HFF-Myc (cell line): ENCODE measurements around the gene CDH12.

Experiments used
- DNase-seq: peaks from one replicate; pipeline ENCODE4 v3.0.0-alpha.2; 2011; ENCODE audit warnings: low read depth; ENCODE audit errors: extremely low read depth
- H3K4me3 ChIP-seq: replicated peaks from 2 replicates; pipeline ENCODE4 v1.5.1; 2011; ENCODE audit warnings: low read depth, mild to moderate bottlenecking, control low read depth, low read length
- CTCF ChIP-seq: IDR thresholded peaks from 2 replicates; pipeline ENCODE4 v1.5.1; 2012; ENCODE audit warnings: mild to moderate bottlenecking, low read depth, low read length, control low read depth; ENCODE audit errors: missing control alignments

CDH12 gene

GRCh38 chr5:21918451-21918850 is 934.7 kb downstream of the CDH12 start:
- DNase-seq: no peak
- TF ChIP-seq CTCF: no peak

DNA sequence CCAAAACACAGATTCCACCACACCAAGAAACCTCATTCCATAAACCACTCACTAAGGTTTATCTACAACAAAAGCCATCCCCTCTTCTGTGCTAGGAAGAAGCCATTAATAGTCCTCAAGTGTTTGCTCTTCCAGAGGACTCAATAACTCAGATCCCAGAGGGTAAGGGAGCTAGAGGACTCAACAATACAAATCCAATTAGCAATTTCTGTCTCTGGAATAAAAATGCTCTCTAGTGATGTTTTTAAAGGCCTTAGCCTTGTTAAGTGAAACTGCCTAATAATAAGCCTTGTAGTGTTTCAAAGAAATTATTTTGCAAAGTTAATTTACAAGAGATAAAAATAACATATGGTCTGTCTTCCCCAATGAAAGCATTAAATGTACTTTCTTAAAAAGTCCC is 942.4 kb downstream of the CDH12 start:
- no peak for TF ChIP-seq CTCF
- H3K4me3 ChIP-seq: no peak overlapping the region

More at GRCh38 chr5:21918451-21918850, 934.7 kb downstream of the CDH12 start:
- H3K4me3 ChIP-seq: no peak overlapping the region

DNA sequence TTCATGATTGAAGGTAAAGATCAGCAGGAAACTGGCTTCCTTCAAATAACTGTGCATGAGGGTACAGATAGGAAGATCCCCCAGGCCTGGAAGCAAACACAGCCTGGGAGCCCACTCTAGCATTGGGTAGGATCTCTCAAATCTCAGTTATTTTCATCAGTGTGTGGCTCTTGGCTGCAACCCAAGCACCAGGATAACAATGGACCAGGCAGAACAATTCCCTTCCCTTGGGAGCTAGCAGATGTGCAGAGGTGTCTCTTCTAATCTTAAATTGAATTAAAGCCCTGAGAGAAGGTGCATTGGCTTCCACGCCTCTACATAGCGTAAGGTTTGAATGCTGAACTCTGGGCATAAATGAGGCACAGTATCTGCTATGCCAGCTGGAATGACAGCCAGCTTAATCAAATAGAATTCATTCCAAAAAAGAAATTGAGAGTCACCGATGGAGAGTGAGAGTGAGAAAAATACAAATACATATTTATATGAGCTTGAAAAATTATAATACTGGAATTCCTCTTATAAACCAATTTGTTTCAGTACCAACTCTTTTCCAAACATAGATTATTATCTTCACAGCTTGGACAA is 957.3 kb downstream of the CDH12 start:
- no peak for DNase-seq
- TF ChIP-seq CTCF: no peak
- H3K4me3 ChIP-seq: no peak overlapping the region

More for the DNA sequence above, 942.4 kb downstream of the CDH12 start:
- DNase-seq: no peak

GRCh38 chr5:21893161-21893560 is 960.0 kb downstream of the CDH12 start:
- H3K4me3 ChIP-seq: no peak overlapping the region
- TF ChIP-seq CTCF: no peak
- no peak for DNase-seq

DNA sequence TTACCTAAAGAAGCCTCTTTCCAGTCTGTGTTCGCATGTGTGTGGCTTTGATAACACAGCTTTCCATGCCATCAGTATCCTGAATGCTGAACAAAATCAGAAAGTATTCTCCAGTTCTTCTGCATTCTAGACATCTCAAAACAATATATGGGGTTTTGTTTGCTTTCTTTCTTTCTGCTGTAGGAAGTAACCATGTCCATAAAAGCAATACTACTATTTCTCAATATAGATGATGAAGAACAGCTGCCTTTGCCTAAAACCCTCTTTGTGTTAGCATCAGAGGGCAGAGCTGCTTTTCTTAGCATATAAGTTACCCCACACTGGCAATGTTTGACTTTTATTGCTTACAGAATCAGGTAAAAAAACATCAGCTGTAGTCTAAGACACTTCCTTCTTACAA is 963.6 kb downstream of the CDH12 start:
- no peak overlapping the region for H3K4me3 ChIP-seq
- no peak for TF ChIP-seq CTCF
- DNase-seq: no peak

GRCh38 chr5:21882074-21882745 is 970.9 kb downstream of the CDH12 start:
- H3K4me3 ChIP-seq: no peak overlapping the region
- DNase-seq: no peak
- TF ChIP-seq CTCF: no peak

DNA sequence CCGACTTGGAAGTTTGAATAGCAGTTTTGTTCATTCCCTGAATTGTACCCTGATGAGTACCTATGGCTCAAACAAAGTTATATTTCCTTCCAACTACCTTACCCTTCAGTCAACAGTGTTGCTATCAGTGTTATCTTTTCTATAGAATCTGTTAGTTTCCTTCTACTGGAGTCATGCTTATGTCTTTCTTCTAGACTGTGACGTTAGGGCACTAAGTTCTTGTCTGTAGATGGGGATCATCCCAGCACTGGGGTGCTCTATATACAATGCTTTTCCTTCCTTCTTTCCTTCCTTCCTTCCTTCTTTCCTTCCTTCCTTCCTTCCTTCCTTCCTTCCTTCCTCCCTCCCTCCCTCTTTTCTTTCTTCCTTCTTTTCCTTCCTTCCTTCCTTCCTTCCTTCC is 973.0 kb downstream of the CDH12 start:
- no peak for DNase-seq
- no peak for TF ChIP-seq CTCF
- H3K4me3 ChIP-seq: no peak overlapping the region
